ENCODE measurements around the gene SH3D19.
"Not testable (repeated sequence)": the region's sequence is repeated elsewhere in the genome, so short reads cannot be mapped to it uniquely, and the experiment has no call there.

Gene SH3D19

DNA sequence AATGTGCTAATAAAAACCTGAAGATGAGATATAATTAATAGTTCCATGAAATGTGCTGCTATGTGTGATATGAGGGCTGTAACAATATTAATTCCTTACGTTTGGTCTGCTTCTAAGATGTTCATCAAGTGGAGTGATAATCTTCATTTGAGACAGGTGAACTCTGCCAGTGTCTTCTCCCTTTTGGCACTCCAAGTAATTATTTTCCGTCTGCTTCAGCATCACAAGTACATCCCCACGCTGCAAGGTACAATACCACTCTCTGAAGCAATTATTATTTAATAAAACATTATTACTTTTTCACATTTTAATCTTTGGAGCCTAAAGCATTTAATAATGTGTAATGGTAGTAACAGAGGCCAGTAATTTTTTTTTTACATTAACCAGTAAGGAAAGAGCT, 181.6 kb downstream of the SH3D19 start:
- no peak for FAIRE-seq

DNA sequence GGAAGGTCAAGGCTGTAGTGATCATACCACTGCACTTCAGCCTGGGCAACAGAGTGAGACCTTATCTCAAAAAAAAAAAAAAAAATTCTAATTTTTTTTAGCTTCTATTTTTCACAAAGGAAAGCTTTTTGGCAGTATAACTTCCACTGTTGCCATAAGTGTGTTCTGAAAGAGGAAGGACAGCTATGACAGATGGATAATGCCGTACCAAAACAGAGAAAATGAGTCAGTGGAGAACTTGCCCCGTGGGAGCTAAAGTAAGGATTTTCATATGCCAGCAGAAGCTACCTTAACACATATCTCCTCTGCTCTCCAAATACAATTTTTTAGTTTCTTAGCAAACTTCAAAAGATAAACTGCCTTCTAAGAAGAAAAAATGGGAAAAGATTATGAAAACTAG, 182.2 kb downstream of the SH3D19 start:
- no peak for FAIRE-seq

- no peak for FAIRE-seq
Observed at GRCh38 chr4:151142758-151143157, 182.6 kb downstream of the SH3D19 start.

DNA sequence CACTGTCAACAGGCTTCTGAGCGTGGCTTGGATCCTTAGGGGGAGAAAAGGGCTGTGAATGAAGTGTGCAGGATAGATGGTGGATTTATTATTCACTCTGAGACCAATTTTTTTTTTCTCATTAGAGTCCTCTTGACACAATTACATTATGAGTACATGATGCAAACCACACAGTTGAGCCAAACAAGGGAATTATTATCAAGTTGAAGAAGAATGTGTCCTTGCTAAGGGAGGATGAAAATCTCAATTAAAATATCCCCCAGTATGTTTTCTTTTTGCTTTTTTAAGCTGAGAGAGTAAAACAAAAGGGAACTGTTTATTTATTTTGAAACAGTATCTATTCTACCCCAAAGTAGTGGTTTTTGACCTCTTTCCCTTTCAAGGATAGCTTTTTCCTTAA, 185.6 kb downstream of the SH3D19 start:
- no peak for FAIRE-seq

- not testable (repeated sequence) for FAIRE-seq
Observed at GRCh38 chr4:151136048-151136447, 189.4 kb downstream of the SH3D19 start.

DNA sequence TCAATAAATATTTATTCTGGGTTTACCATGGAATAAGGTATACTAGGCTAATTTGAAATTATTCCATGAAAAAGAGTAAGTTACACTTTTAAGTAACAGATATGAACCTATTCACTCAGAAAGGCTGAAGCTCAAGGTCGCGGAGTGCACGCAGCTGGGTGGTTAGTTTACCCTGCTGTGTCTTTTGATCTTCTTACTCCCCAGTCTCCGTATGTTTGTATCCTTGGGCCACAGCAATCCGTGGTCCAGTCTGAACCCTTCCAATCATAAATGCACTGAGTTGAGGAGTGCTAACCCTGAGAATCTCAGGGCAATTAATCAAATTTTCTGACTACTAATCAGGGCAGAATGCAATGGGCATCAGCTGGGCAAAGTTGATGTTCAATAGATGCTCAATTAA, 192.1 kb downstream of the SH3D19 start:
- no peak for FAIRE-seq

DNA sequence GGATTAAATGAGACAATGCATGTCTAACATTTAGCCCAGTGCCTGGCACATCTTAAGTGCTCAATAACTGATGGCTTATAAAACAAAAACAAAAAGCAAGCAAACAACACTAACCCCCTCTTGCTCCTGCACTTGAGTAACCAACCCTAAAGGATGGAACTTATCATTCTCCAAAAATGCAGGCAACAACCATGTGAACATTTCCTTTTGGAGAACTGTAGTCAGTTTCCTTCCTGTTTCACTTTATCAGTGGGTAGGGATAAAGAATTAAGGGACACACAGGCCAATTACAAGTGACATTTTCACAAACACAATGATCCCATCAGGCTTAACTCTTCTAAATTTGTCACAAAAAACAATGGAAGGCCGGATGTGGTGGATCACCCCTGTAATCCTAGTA, 195.6 kb downstream of the SH3D19 start:
- FAIRE-seq: no peak

DNA sequence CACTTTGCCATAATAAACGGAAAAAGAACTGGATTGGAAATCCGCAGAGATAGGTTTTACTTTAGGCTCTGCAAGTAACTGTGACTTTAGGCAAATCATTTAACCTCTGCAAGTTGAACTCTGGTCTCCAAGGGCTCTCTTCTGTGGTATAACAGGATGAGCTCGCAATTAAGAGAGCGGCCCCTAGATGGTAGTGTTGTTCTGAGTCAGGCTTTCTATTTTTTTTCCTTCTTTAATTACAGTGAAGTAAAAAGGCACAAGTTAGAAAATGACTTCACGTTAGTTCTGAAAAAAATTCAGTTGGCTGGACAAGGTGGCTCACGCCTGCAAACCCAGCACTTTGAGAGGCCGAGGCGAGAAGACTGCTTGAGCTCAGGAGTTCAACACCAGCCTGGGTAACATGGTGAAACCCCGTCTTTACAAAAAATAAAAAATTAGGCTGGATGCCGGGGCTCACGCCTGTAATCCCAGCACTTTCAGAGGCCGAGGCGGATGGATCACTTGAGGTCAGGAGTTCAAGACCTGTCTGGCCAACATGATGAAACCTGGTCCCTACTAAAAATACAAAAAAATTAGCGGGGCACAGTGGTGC, 207.9 kb downstream of the SH3D19 start:
- peak; percentile 97 for FAIRE-seq

- FAIRE-seq: no peak
Observed at GRCh38 chr4:151114986-151115385, 210.4 kb downstream of the SH3D19 start.

DNA sequence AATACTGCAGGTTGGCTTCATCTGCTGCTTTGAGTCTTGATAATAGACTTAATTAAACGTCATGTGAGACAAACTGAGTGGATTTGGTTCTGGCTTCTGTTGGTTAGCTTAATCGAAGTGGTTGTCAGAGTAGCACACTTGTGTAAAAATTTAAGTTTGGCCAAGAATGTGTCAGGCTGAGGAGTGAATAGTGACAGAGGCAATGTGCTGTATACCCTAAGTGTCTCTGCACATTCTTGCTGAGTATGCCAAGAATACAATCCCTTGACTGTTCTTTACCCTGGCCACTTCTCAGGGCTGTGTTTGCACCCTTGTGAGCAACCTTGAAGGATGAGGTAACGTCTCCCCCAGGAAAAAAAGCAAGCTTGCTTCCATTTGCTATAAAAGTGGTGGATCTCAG, 211.1 kb downstream of the SH3D19 start:
- FAIRE-seq: no peak

- no peak for FAIRE-seq
Observed at GRCh38 chr4:151110236-151110635, 215.2 kb downstream of the SH3D19 start.

DNA sequence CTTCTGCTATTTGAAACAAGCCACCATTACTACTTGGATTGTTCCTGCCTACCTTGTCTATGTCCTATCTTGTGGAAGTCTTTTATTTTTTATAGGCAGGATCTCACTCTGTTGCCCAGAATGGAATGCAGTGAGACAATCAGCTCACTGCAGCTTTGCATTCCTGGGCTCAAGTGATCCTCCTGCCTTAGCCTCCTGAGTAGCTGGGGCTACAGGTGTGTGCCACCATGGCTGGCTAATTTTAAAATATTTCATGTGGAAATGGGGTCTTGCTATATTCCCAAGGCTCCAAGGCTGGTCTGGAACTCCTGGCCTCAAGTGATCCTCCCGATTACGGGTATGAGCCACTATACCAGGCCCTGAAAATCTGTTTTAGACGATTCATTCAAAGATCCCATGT, 218.3 kb downstream of the SH3D19 start:
- FAIRE-seq: no peak

- FAIRE-seq: no peak
Observed at GRCh38 chr4:151105454-151106032, 219.9 kb downstream of the SH3D19 start.

DNA sequence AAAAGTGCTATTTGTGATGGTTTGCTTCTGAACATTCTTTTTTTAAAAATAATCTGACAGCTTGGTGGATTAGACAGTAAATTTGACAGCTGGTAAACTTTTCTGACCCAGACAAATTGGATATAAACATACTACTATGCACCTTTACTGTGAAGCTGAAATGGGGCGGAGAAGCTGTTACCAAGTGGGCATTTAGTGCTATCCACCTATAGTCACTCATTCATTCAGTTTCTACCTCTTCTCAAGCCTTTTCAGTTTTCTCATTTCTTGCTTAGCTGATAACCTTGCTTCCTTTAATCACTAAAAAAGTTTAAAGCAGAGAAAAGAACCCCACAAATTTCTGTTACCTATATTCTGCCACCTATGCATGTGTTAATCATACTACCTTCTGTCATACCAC, 220.8 kb downstream of the SH3D19 start:
- no peak for FAIRE-seq

DNA sequence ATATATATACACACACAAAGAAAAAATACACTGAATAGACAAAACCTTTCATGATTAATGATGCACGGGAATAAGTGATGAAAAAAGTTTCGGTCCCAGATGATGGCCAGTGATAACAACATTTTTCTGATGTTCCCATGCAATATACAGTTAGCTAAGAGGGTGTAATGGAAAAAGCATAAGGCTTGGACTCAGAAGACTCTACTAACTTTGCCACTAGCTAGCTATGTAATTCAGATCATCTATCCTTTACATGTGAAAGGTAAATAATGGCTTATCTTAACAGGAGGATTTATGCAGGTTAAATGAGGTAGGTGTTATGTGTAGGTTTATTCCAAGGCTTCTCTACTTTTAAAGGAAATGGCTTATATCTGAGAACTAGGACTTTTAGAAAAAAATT, 221.6 kb downstream of the SH3D19 start:
- FAIRE-seq: no peak

GRCh38 chr4:151100531-151100930, 224.9 kb downstream of the SH3D19 start:
- no peak for FAIRE-seq

- FAIRE-seq: no peak
Observed at GRCh38 chr4:151099976-151100417, 225.4 kb downstream of the SH3D19 start.

DNA sequence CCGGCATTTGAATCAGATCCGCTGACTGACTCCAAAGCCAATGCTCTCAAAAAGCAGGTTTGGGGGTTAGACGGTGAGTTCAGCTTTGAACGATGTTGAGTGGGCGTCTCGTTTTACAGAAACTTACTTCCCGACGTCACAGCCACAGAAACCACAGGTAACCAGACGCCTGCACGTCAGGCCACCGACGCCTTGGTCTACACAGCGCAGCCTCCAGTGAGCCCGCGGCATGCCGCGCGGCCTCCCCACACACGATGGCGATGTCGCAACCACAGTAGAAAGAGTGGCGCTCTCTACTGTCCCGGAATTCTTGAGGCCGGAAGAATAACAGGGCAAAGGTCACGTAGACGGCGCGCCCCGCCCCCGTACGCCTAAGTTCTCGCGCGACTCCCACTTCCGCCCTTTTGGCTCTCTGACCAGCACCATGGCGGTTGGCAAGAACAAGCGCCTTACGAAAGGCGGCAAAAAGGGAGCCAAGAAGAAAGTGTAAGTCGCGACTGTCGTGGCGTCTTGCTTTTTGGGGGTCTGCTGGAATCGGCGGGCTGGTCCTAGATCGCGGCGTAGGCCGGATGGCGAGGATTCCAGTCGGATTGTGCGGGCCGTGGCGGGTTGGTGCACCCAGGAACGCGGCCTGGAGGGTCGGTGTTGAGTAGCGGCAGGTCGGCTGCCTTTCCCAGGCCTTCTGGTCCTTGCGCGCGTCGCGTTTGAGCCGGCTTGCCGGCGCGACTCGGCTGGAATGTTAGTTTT, 226.0 kb downstream of the SH3D19 start, which contains the start of gene RPS3A:
TSS of gene RPS3A (plus strand) at position 400 of the 747 bp plus-strand sequence. CDS start at position 425, 25 bp downstream.
- FAIRE-seq: peak; percentile 97

- FAIRE-seq: no peak
Observed at GRCh38 chr4:151098979-151099228, 226.5 kb downstream of the SH3D19 start.

GRCh38 chr4:151097759-151098158, 227.6 kb downstream of the SH3D19 start:
- no peak for FAIRE-seq

DNA sequence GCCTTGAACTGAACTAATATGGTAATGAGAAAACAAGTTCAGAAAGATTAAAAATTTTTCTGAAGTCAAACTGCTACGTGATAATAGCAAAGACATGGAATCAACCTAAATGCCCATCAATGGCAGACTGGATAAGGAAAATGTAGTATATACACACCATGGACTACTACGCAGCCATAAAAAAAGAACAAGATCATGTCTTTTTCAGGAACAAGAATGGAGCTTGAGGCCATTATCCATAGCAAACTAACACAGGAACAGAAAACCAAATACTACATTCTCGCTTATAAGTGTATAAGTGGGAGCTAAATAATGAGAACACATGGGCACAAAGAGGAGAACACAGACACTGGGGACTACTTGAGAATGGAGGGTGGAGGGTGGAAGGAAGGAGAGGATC, 230.3 kb downstream of the SH3D19 start:
- FAIRE-seq: no peak

- FAIRE-seq: no peak
Observed at GRCh38 chr4:151094290-151094751, 231.1 kb downstream of the SH3D19 start.

GRCh38 chr4:151093203-151093602, 232.2 kb downstream of the SH3D19 start:
- no peak for FAIRE-seq

DNA sequence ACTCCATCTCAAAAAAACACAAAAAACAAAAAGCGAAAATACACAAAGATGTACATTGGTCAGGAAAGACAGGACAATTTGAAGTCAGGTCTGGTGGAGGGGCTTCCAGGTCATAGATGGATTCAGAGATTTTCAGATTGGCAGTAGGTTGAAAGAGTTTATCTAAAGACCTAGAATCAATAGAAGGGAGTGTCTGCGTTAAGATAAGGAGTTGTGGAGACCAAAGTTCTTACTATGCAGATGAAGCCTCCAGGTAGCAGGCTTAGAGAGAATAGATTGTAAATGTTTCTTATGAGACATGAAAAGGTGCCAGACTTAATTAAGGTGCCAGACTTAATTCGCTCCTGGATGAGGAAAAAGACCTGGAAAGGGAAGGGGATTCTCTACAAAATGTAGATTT, 232.9 kb downstream of the SH3D19 start:
- FAIRE-seq: no peak

DNA sequence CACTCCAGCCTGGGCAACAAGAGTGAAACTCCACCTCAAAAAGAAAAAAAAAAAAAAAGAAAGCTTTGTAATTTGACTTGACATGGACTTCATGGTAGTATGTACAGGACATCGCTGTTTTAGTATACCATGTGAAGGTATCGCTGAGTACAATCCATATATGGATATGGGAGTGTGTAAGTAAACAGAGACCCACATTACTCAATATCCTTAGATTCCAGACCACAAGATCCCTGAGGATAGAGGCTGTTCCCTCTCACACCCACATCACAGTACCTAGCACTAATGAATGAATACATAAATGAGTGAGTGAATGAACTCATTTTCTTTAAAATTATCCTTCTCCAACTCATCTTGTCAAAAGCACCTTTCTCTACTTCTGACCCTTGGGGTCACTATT, 234.4 kb downstream of the SH3D19 start:
- FAIRE-seq: no peak
